Activated CD8-positive, alpha-beta T cell treated with anti-CD3 and anti-CD28 coated beads for 36 hours (primary cell): ENCODE data around the gene TMEM40. TPM values are rescaled to one million over a fixed set of nuclear protein-coding genes. Genes with fewer than 3 reads are reported as not detected.
A peak's percentile ranks its signal among the peaks of the same experiment; 100 is the strongest.

ENCODE experiments used
- ATAC-seq: fragments of 200-7000 bp; cut with Tn5 transposase; one replicate; pipeline ENCODE4 v1.10.0; 2021; ENCODE audit warnings: mild to moderate bottlenecking, moderate library complexity
- CTCF ChIA-PET: fragments of 350-600 bp; sonication (Branson Sonifier 250); formaldehyde crosslinking; loops from one replicate; lab custom pipeline; 2021; ENCODE audit warnings: antibody characterized with exemption; lab: Charles Lee
- POLR2A ChIA-PET: fragments of 350-600 bp; sonication (Branson Sonifier 250); formaldehyde crosslinking; loops from one replicate; lab custom pipeline; 2021; ENCODE audit warnings: antibody characterized with exemption; lab: Charles Lee
- DNase-seq: peaks from one replicate; pipeline ENCODE4 v3.0.0-alpha.2; 2020
- H3K27ac Mint-ChIP-seq: one replicate; pipeline ENCODE4 v1.8.0; 2021; ENCODE audit warnings: mild to moderate bottlenecking, mixed read lengths
- H3K27me3 Mint-ChIP-seq: one replicate; pipeline ENCODE4 v1.8.0; 2021; ENCODE audit warnings: mixed read lengths
- H3K36me3 Mint-ChIP-seq: one replicate; pipeline ENCODE4 v1.8.0; 2021; ENCODE audit warnings: low read depth, mixed read lengths
- H3K4me1 Mint-ChIP-seq: one replicate; pipeline ENCODE4 v1.8.0; 2021; ENCODE audit warnings: low read depth, mixed read lengths
- H3K4me3 Mint-ChIP-seq: one replicate; pipeline ENCODE4 v1.8.0; 2021; ENCODE audit warnings: mild to moderate bottlenecking, moderate library complexity, mixed read lengths
- H3K9me3 Mint-ChIP-seq: one replicate; pipeline ENCODE4 v1.8.0; 2021; ENCODE audit warnings: mixed read lengths
- CTCF ChIP-seq: fragments of 200-600 bp; IDR thresholded peaks from one replicate; pipeline ENCODE4 v1.8.0; 2022; ENCODE audit warnings: antibody characterized with exemption, mild to moderate bottlenecking
- intact Hi-C: fragments of 100-400 bp; cut with micrococcal nuclease; formaldehyde crosslinking; loops from one replicate; pipeline ENCODE4 v1.10.0; 2022
- total RNA-seq, 2 experiments: library from RNA; stranded (reverse); gene quantifications; one replicate each; pipeline ENCODE4 v1.2.3, GENCODE V29; 2021

TMEM40 gene
- total RNA-seq, 2 experiments from 2014 or later = not detected

- peak; percentile 94 for TF ChIP-seq CTCF
- ATAC-seq (peak; percentile 96), DNase-seq (peak; percentile 79)
- H3K27me3 Mint-ChIP-seq = no peaks in the 10 kb centered on the region
- H3K27ac Mint-ChIP-seq = peak overlapping the region; percentile 25
- H3K4me1 Mint-ChIP-seq = peaks cover 10% of the 10 kb centered on the region
- CTCF ChIA-PET = interaction anchor here (0.6 to 2.1 kb wide), 25 partner anchors 8 to 162 kb away, joined by 3 to 13 read pairs (median 4); no protein-coding TSS in a partner anchor
- H3K36me3 Mint-ChIP-seq = no peaks in the 10 kb centered on the region
- intact Hi-C loops = no loop called here
- H3K9me3 Mint-ChIP-seq = no peaks in the 10 kb centered on the region
- POLR2A ChIA-PET = interaction anchor here (0.6 to 0.7 kb wide), 3 partner anchors 22 to 109 kb away, joined by 3 to 4 read pairs (median 3); no protein-coding TSS in a partner anchor
- no peak overlapping the region for H3K4me3 Mint-ChIP-seq
Observed at GRCh38 chr3:12719984-12720898, 38.8 kb downstream of the TMEM40 start.

- H3K27me3 Mint-ChIP-seq = no peaks in the 10 kb centered on the region
- no peak for DNase-seq
- peaks cover 10% of the 10 kb centered on the region for H3K4me1 Mint-ChIP-seq
- ChIA-PET CTCF (interaction anchor here (0.6 to 2.1 kb wide), 22 partner anchors 9 to 161 kb away, joined by 3 to 13 read pairs (median 4); no protein-coding TSS in a partner anchor), POLR2A (interaction anchor here (0.7 kb wide), 1 partner anchor 41 kb away, joined by 3 read pairs; no protein-coding TSS in a partner anchor)
- H3K9me3 Mint-ChIP-seq = no peaks in the 10 kb centered on the region
- H3K4me3 Mint-ChIP-seq = no peak overlapping the region
- no peak for ATAC-seq
- TF ChIP-seq CTCF = no peak
- no peaks in the 10 kb centered on the region for H3K36me3 Mint-ChIP-seq
- H3K27ac Mint-ChIP-seq = no peak overlapping the region
- intact Hi-C loops = no loop called here
Observed at GRCh38 chr3:12719541-12719940, 39.5 kb downstream of the TMEM40 start.

- ChIA-PET CTCF (interaction anchor here (0.9 to 1.4 kb wide), 2 partner anchors 10 to 22 kb away, joined by 3 to 5 read pairs; no protein-coding TSS in a partner anchor), POLR2A (no interaction called here)
- peaks cover 10% of the 10 kb centered on the region for H3K4me1 Mint-ChIP-seq
- intact Hi-C loops = no loop called here
- no peak overlapping the region for H3K27ac Mint-ChIP-seq
- TF ChIP-seq CTCF = no peak
- no peak for DNase-seq
- no peaks in the 10 kb centered on the region for H3K9me3 Mint-ChIP-seq
- no peak overlapping the region for H3K4me3 Mint-ChIP-seq
- H3K27me3 Mint-ChIP-seq = no peaks in the 10 kb centered on the region
- H3K36me3 Mint-ChIP-seq = no peaks in the 10 kb centered on the region
- ATAC-seq = no peak
Observed at GRCh38 chr3:12716605-12717151, 42.4 kb downstream of the TMEM40 start.

- POLR2A ChIA-PET = no interaction called here
Observed at GRCh38 chr3:12714278-12714677, 44.8 kb downstream of the TMEM40 start.

More at GRCh38 chr3:12714278-12714677, 44.8 kb downstream of the TMEM40 start:
- Mint-ChIP-seq H3K9me3 (no peaks in the 10 kb centered on the region), H3K27me3 (no peaks in the 10 kb centered on the region), H3K36me3 (no peaks in the 10 kb centered on the region), H3K4me3 (no peak overlapping the region), H3K4me1 (peaks cover 2% of the 10 kb centered on the region), H3K27ac (no peak overlapping the region)
- no peak for TF ChIP-seq CTCF
- no peak for DNase-seq
- ATAC-seq = no peak
- CTCF ChIA-PET = no interaction called here
- intact Hi-C loops = no loop called here
